CD4-positive, alpha-beta T cell treated with Interleukin-1 beta for 1 hour (primary cell): Measurements from ENCODE around the gene RAET1E.
A peak's percentile ranks its signal among the peaks of the same experiment; 100 is the strongest.
"Not testable (repeated sequence)": the region's sequence is repeated elsewhere in the genome, so short reads cannot be mapped to it uniquely, and the experiment has no call there.

Source experiments
- DNase-seq, 2 donors: peaks; one replicate each; pipeline ENCODE4 v3.0.0-alpha.2; 2020 to 2022

RAET1E gene

DNA sequence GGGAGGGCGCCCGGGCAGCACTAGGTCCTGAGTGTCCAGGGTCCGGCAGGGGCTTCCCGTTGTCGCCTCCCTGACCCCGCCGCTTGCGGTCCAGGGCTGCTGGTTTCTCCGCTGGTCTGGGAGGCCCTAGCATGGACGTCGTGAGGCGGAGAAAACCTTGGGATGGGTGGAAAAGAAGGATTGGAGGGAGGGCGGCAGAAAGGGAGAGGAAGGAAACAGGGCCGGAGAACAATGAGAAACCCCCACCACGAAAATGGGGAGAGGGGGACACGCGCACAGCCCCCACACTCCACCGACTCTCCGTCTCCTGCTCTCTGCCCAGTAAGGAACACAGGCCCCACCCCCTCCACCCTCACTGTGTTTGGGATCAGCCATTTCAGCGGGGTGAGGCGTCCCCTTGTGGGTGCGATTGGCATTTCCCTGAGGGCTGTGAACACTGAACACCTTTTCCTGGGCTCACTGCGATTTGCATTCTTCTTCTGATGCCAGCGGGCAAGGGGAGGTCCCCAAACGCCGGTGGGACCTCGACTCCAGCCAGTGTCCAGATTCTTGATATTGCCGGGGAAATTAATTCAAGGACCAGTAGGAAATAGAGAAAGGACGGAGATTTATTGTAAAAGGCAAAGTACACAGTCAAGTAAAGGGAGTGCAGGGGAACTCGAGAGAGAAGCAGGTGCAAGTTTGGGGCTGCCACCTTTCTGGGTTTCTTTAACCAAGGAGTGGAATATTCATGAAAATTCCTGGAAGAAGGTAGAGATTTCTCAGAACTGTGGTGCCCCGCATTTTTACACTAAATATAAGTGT, 28.3 kb upstream of the RAET1E start:
- peak; percentile 66 to 75 for DNase-seq

DNA sequence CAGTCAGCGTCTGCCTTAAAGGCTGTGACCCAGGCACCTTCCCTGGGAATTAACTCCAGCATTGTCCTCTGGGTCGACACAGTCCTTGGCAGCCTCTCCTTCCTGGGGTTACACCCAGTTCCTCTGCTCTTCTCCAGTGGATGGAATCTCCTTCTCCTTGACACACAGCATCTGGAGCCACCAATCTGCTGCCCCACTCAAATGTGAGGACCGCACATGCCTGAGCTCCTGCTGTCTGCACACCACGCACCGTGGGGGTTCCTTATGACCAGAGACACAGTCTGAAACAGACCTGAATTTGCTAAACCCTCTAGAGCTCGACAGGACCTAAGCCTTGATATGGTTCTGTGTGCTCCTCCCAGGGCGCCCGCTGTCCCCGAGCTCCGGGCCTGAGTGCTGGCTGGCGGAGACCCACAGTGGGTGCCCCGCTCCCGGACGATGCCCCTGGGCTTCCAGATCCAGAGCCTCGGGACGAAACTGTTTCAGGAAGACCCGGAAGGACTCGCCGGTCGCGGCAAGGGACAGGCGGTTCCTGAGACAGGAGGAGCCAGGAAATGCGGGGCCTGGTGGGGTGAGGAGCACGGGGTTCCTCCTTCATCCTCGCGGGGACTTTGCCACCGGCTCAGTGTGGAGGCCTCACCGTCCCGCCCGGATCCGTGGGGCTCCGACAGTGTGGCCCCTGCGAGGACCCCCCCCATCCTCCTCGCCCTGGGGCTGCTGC, 27.5 kb upstream of the RAET1E start:
- no peak for DNase-seq

DNA sequence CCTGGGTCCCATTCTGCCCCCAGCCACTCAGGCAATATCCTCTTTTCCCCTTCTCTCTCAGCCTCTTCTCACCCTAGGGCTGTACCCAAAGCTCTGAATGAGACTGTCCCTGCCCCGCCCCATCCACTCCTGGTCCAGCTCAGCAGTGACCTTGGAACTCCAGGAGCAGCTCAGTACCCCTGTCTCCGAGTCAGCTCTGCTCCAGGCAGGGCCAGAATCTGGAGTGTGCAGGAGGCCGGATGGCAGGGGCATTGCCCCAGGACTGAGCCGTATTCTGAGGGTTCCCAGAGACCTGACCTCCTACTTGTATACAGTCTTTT, 27.0 kb upstream of the RAET1E start:
- DNase-seq = no peak

DNA sequence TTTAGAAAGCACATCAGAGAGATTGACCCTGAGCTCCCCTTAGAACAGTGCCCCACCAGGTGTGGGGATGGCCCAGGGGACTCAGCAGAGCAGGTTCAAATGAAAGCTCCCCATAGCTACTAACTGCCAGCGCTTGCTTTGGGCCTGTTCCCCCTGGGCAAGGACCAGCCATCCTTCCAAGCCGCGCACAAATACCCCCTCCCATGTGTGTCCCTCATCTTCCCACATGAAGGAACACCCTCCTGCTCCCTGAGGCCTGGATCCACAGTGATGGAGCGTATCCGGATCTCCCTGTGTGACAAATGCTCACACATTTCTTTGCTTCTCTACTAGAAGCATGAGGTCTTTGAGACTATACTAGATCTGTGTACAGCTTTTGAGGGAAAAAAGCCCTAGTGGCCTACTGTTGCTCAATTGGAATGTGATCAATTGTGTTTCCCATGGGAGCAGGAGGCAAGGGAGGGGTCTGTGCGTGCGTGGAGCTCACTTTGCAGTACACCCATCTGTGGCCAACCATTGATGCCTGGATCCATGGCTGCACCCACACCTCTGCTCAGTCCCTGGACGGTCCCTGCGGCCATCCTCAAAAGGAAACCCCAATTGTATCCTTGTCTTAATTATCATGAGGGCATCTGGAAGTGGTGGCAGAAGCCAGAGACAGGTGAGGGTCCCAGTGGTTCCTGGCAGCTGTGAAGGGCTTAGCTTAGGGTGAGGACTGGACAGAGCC, 26.5 kb upstream of the RAET1E start:
- no peak for DNase-seq

DNA sequence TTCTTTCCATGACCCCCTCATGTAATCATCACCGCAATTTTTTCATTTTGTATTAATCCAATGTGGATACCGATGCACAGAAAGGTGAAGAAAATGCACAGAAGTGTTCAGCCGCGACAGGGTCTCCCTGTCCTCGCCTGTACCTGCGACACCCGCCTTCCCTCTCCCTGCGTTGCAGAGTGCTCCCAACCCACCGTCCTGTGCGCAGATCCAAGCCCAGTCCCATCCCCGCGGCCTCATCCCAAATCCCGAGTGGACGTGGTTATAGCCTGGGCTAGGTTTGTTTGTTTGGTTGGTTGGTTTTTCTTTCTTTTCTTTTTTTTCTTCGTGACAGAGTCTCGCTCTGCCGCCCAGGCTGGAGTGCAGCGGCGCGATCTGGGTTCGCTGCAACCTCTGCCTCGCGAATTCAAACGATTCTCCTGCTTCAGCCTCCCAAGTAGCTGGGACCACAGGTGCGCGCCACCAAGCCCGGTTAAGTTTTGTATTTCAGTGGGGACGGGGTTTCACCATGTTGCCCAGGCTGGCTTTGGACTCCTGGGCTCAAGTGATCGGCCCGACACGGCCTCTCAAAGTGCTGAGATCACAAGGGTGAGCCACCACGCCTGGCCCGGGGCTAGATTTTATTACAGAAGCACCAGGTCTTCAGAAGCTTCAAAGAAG, 25.5 kb upstream of the RAET1E start:
- DNase-seq = no peak

DNA sequence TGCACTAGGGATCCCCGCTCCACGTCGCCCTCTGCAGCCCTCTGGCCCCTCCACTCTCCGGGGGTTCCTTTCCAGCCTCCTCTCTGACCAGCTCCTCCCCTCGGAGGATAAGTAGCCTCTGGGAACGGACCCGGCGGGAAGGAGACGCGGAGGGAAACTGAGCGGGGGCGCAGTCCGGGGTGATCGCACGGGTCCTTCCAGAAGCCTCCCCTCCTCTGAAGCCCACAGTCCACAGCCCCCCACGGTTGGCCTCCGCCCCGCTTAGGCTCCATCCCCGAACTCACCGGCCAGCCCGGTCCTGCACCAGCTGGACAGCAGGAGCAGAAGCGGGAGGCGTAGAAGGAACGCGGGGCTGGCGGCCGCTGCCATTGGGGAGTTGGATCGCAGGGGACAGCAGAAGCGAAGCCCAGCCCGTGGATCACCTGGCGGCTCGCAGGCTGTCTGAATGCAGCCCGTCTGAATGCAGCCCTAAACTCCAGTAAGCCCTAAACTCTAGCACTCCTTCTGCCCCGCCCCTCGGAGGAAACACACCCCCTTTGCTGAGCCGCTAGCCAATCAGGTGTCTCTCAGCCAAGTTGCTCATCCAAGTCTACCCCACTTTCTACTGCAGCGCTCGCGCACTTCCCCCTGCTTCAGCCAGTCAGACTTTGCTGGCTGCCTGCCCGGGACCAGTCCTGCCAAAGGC, 24.9 kb upstream of the RAET1E start, which contains the start of gene RAET1G:
TSS of gene RAET1G (minus strand) at position 480 of the 685 bp plus-strand sequence. CDS start at position 369, 111 bp downstream.
- peak; percentile 86 to 88 for DNase-seq

DNA sequence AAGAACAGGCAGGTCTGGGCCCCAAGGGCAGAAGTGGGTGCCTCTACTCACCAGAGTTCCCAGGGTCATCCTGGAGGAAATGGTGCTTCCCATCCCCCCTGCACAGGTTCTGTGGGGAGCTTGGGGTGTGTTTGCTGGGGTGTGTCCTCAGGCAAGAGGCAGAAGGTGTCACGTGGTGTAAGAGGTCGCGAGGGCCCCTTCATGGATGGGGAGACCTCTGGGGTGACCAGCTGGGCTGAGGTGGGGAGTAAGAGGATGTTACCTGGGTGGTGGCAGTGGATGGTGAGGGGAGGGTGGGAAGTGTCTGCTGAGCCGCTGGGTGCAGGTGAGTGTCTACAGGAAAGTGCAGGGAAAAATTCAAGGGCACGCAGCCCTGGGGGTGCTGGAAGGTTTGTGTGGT, 24.2 kb upstream of the RAET1E start:
- DNase-seq = not testable (repeated sequence)

DNA sequence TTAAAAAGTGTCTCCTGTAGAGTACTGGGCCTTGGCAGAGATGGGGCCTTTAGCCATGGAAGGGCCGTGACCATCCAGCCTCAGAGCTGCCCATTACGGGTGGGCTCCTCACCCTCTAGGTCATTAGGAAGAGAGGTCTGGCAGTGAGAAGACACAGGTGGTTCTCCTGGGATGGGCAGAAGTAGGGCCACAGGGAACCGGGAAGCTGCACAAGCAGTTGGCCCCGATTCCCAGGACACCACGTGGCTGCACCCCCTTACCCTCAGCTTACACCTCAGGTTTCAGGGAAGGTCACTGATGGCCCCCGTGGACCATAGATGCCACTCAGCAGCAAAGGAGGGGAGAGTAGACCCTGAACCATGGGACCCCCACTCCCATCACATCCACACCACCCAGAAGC, 23.4 kb upstream of the RAET1E start:
- DNase-seq = no peak

DNA sequence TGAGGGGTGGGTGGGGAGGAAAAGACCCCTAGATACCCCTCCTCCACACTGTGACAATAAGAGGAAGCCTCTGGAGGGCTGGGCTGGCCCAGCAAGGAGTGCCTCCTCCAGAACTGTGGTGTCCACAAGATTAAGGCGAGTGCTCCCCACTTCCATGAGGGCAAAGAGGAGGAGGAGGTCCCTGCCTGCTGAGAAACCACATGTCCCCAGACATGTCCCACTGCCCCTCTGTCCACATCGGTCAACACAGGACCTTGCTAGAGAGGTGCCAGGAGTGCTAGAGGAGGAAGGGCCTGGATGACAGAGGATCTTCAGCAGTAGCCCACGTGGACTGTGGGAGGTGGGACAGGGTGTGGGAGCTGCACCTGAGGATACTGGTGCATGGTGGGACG, 21.9 kb upstream of the RAET1E start:
- DNase-seq = no peak

GRCh38 chr6:149919126-149919833, 21.4 kb upstream of the RAET1E start:
- DNase-seq = not testable (repeated sequence)

DNA sequence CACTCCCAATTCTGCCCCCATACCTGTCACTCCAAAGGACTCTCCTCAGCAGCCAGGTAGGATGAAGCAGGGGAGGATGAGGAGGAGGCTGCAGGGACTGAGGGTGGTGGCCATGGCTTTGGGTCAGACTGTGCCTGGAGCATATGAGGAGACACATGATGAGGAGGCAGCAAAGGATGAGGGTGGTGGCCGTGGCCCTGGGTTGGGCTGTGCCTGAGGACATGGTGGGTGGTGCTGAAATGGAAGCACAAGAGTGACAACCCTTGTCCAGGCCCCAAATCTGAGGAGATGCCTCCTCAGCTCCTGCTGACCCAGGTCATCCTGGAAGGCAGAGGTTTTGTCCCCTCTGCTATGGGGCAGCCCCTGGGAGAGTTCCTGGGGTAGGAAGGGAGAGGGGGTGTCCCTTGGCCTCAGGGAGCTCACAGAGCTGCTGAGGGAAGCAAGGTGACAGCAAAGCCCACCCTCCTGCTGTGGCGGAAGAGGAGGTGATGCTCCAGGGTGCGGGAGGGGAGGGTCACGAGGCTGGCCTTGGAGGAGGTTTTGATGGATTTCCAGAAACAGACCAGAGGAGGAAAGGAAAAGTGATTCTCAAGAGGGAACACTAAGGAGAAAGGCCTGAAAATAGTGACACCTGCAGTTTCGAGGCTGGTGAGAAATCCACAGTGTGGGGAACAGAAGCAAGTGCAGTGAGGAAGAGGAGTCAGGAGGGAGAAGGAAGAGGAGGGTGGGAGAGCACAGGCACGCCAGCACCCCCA, 20.4 kb upstream of the RAET1E start:
- no peak for DNase-seq

DNA sequence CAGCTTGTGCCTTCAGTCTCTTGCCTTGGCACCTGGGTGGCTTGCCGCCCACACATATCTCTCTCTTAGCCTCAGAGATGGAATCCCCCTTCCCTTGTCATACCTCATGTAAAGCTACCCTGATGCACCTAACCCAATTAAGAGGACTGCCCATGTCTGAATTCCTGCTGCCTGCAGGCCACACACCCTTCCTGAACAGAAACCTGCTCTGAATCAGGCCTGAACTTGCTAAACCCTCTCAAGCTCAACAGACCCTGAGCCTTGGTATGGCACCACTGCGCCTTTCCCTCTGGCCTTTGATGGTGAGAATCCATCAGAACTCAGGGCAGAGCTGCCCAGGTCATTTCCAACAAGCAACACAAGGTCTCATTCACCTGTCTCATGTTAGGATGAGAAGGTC, 19.8 kb upstream of the RAET1E start:
- DNase-seq = no peak

DNA sequence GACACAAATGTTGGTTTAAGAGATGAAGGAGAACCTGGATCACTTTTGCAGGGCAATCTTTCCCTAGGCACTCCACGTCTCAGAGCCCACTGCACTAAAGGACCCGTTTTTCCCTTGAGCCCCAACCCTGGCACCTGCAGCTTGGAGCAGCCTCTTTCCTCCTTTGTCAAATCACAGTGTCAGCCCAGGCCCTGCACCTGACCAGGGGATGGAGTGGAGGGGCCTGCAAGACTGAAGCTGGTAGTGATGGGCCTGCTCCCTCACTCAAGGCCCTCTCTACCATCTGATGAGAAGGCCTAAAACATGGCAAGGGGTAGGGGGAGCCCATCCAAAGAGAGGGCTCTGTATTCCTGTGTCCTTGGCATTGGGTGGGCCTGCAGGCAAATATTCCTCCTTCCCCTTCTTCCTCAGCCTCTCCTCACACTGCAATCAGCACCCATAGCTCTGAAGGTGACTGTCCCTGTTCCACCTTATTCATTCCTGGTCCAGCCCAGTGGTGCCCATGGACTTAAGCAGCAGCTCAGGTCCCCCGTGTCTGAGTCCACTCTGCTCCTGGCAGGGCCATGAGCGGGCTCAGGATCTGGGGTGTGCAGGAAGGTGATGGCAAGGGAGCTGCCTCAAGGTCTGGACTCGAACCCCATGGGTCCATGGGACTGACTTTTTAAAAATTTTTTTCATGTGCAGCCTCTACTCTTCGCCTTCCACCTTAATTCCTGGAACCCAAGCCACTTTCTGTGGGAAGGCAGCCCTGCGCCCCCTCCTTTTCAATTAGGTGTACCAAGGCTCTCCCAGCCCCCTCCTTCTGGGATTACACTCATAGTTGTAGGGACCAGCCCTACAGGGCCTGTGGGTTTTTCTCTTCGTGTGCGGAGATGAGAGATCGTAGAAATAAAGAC, 18.3 kb upstream of the RAET1E start:
- DNase-seq = no peak

DNA sequence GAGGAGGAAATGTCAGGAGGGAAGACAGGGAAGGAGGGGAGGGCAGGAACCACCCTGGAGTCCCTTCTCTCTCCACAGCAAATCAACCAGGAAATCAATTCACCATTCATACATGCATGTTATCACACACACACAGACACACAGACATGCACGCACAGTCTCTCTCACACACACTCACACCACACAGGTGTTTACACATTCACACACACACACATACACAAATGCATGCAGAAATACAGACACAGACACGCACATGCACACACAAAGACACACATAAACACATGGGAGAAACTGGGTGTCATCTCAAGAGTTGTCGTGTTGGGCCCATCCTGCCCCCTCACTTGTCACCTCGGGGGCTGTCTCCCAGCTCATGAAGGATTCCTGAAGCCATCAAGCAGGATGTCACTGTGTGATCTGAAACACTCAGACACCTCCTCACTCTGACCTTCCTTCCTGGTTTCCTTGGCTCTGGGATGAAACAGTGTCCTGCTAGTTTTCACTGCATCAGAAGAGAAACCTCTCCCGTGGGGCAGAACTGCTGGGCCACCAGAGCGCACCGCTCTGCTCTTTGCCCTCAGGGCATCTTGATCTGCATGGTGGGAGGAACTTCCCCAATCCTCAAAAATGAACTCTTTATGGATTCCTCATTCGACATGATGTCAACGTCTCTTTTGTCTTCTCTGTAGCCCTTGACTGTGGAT, 15.8 kb upstream of the RAET1E start:
- DNase-seq = no peak

DNA sequence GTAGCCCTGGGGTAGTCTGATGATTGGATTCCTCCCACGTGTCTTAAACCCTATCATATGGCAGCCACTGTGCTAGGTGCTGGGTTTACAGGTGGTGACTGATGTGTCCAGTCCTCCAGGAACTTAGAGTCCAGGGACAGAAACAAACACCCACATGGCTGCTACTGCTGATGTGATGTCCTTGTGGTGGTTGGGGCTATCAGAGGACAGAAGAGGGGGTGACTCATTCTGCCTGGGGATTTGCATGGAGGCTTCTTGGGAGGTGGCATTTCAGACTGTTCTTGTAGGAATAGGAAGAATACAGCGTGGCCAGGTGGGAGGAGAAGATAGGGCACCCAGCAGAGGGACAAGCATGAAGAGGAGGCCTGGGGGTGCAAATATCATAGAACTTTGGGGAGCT, 15.2 kb upstream of the RAET1E start:
- DNase-seq = no peak

DNA sequence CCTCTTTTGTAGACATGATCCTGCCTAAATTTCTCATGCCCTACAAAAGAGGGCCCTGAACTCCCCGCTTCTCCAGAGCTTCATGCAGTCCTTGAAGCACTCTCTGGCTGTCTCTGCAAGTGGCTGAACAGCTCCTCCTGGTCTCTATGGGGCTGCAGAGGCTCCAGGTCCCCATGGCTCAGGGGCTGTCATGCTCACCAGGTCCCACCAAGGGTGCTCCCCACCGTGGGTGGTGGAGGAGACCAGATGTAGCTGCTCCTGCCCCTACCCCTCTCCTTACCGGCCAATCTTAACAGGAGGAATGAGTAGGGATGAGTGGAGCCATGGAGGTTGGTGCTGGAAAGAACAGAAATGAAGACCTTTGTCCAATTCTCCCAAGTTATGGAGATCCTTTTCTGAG, 14.8 kb upstream of the RAET1E start:
- DNase-seq = not testable (repeated sequence)

DNA sequence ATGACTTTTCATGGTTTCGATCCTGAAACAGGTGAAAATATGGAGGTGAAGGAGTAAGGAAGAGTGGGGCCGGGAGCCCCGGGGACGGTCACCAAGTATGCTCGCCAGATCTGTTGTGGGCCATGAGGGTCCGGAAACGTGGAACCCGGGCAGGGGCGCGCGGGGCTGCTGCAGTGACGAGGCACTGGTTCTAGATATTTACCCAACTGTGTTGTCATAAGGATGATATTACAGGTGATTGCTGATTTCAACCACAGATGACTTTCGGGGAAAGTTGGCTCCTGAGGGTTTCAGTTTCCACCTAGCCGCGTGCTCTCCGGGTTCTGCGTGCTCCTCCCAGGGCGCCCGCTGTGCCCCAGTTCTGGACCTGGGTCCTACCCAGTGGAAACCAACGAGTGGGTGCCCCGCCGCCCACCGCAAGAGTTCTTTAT, 12.8 kb upstream of the RAET1E start:
- DNase-seq = no peak

DNA sequence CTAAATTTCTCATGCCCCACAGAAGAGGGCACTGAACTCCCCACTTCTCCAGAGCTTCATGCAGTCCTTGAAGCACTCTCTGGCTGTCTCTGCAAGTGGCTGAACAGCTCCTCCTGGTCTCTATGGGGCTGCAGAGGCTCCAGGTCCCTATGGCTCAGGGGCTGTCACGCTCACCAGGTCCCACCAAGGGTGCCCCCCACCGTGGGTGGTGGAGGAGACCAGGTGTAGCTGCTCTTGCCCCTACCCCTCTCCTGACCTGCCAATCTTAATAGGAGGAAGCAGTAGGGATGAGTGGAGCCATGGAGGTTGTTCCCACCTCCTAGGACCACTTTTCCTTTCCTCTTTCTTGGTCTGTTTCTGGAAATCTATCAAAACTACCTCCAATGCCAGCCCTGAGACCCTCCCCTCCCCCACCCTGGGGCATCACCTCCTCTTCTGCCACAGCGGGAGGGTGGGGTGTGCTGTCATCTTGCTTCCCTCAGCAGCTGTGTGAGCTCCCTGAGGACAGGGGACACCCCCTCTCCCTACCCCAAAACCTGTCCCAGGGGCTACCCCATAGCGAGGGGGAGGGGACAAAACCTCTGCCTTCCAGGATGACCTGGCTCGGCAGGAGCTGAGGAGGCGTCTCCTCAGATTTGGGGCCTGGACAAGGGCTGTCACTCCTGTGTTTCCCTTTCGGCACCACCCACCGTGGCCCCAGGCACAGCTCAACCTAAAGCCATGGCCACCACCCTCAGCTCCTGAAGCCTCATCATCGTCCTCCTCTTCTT, 12.0 kb upstream of the RAET1E start:
- no peak for DNase-seq

DNA sequence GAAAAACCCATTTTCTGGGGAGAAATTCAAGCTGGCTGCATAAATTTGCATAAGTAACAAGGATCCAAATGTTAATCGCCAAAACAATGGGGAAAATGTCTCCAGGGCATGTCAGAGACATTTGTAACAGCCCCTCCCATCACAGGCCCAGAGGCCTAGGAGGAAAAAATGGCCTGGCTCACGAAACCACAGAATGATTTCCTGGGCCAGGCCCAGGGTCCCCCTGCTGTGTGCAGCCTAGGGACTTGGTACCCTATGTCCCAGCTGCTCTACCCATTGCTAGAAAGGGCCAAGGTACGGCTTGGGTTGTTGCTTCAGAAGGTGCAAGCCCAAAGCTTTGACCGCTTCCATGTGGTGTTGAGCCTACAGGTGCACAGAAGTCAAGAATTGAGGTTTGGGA, 10.6 kb upstream of the RAET1E start:
- not testable (repeated sequence) for DNase-seq
